ENCODE data around the gene RAPGEF4.
"Not testable (repeated sequence)": the region's sequence is repeated elsewhere in the genome, so short reads cannot be mapped to it uniquely, and the experiment has no call there.

- TF ChIP-seq POLR2A (IDR thresholded peaks at IDR 0.05; ENCODE audit: low read length); GATA1 (IDR thresholded peaks at IDR 0.05; ENCODE audit: low read depth, low read length): not testable (repeated sequence)
Observed at GRCh38 chr2:172803308-172803707, 67.7 kb downstream of the RAPGEF4 start.

Measured in erythroblast (primary cell).